ENCODE results near the gene ARL6IP4.
A peak's percentile ranks its signal among the peaks of the same experiment; 100 is the strongest.

ARL6IP4 gene

GRCh38 chr12:122965851-122966742 lies 14.4 kb upstream of the ARL6IP4 start, which contains the start of gene ABCB9:
TSS of gene ABCB9 (minus strand) at chr12:122966463. CDS start at chr12:122960235, 6,228 bp downstream.
- Histone ChIP-seq H3K27me3 (replicated peaks) (no peaks in the 10 kb centered on the region), H3K27ac (no peak within 1 kb of the TSS)

GRCh38 chr12:122966743-122967550 lies 13.5 kb upstream of the ARL6IP4 start:
- no peak for TF ChIP-seq CTCF (IDR thresholded peaks at IDR 0.05; ENCODE audit: low read depth, low read length, missing control alignments)
- in situ Hi-C loops (cut with HindIII; ENCODE audit: low pct_ligation_motif_present, low sequenced_read_pairs), result no loop called here
- Histone ChIP-seq H3K4me3 (ENCODE audit: low read depth, low read length) (no peak overlapping the region), H3K36me3 (replicated peaks) (no peaks in the 10 kb centered on the region), H3K27me3 (replicated peaks) (no peaks in the 10 kb centered on the region), H3K27ac (no peak overlapping the region)
- DNase-seq, result no peak

More at GRCh38 chr12:122965851-122966742, 14.4 kb upstream of the ARL6IP4 start, which contains the start of gene ABCB9:
- TF ChIP-seq CTCF (IDR thresholded peaks at IDR 0.05; ENCODE audit: low read depth, low read length, missing control alignments), result no peak
- peak within 1 kb of the TSS; percentile 79 for H3K4me3 ChIP-seq (ENCODE audit: low read depth, low read length)
- DNase-seq, result peak; percentile 88
- H3K36me3 ChIP-seq (replicated peaks), result no peaks in the 10 kb centered on the region
- in situ Hi-C loops (cut with HindIII; ENCODE audit: low pct_ligation_motif_present, low sequenced_read_pairs), result no loop called here

GRCh38 chr12:122968104-122968503 lies 12.4 kb upstream of the ARL6IP4 start:
- no peak overlapping the region for H3K27ac ChIP-seq
- no peak for TF ChIP-seq CTCF (IDR thresholded peaks at IDR 0.05; ENCODE audit: low read depth, low read length, missing control alignments)
- in situ Hi-C loops (cut with HindIII; ENCODE audit: low pct_ligation_motif_present, low sequenced_read_pairs), result no loop called here

GRCh38 chr12:122969676-122970075 lies 10.8 kb upstream of the ARL6IP4 start:
- TF ChIP-seq CTCF (IDR thresholded peaks at IDR 0.05; ENCODE audit: low read depth, low read length, missing control alignments), result no peak
- Histone ChIP-seq H3K4me3 (ENCODE audit: low read depth, low read length) (no peak overlapping the region), H3K27me3 (replicated peaks) (no peaks in the 10 kb centered on the region), H3K36me3 (replicated peaks) (no peaks in the 10 kb centered on the region), H3K27ac (no peak overlapping the region)
- in situ Hi-C loops (cut with HindIII; ENCODE audit: low pct_ligation_motif_present, low sequenced_read_pairs), result no loop called here
- no peak for DNase-seq

More at GRCh38 chr12:122968104-122968503, 12.4 kb upstream of the ARL6IP4 start:
- no peaks in the 10 kb centered on the region for H3K27me3 ChIP-seq (replicated peaks)
- H3K36me3 ChIP-seq (replicated peaks), result no peaks in the 10 kb centered on the region
- H3K4me3 ChIP-seq (ENCODE audit: low read depth, low read length), result no peak overlapping the region
- no peak for DNase-seq

GRCh38 chr12:122974274-122974891 lies 6.1 kb upstream of the ARL6IP4 start:
- TF ChIP-seq CTCF (IDR thresholded peaks at IDR 0.05; ENCODE audit: low read depth, low read length, missing control alignments), result no peak
- Histone ChIP-seq H3K27me3 (replicated peaks) (no peaks in the 10 kb centered on the region), H3K4me3 (ENCODE audit: low read depth, low read length) (peak overlapping the region; percentile 95), H3K27ac (peak overlapping the region; percentile 90), H3K36me3 (replicated peaks) (no peaks in the 10 kb centered on the region)
- DNase-seq, result peak; percentile 98
- in situ Hi-C loops (cut with HindIII; ENCODE audit: low pct_ligation_motif_present, low sequenced_read_pairs), result no loop called here
